NCI-H1092 treated with DMSO at 0.1 percent for 48 hours (cell line): ENCODE measurements around the gene CRTC3.
A peak's percentile ranks its signal among the peaks of the same experiment; 100 is the strongest.
"Not testable (repeated sequence)": the region's sequence is repeated elsewhere in the genome, so short reads cannot be mapped to it uniquely, and the experiment has no call there.

Experiments used
- DNase-seq: peaks from one replicate; lab custom pipeline; 2025; lab: John Stamatoyannopoulos, UW

The CRTC3 gene

DNA sequence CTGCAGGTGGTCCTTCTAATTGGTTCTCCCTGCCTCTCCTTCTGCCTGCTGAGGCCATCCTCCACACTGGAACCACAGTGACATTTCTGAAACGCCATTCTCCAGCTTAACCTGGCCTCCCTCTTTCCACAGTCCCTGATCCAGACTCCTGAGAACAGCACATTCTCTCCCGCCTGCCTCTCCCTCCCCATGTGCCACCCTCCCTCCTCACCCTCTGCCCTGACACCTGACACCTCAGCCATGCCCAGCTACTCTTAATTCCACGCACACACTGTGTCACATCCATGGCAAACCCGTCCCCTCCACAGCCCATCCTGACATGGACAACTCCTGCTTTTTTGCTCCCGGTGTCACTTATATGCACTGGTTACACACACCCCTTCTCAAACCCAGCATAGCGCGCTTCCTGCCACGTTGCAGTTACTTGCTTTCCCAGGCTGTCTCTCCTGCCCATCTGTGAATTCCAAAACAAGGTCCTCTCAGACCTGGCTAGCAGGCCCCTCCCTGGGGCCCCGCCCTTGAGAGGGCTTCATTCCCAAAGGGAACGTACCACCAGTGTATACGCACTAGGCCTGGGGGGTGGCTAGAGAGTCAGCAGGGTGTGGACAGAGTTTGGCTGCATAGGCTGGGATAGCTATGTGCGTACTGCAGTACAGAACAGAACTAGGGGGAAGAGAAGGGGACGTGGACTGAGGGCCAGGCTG lies 94.7 kb downstream of the CRTC3 start:
- DNase-seq = no peak

DNA sequence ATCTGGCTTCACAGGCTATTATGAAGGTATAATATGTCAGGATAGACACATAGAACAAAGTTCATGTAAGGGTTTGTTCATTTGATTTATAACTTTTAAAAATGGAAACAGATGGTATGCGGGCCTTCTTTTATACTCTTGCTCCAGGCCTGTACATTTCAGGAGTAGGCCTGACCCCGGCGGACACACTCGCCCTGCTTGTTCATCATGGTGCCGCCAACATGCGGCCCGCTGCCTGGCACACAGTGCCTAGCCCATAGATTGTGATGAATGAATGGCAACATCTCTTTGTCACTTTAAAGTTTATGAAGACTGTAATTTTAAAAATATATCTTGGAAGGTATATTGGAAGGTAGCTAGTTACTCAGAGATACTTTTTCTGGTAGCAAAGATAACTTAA lies 95.3 kb downstream of the CRTC3 start:
- no peak for DNase-seq

- DNase-seq = no peak
These were observed 99.5 kb downstream of the CRTC3 start for GRCh38 chr15:90629217-90629616.

DNA sequence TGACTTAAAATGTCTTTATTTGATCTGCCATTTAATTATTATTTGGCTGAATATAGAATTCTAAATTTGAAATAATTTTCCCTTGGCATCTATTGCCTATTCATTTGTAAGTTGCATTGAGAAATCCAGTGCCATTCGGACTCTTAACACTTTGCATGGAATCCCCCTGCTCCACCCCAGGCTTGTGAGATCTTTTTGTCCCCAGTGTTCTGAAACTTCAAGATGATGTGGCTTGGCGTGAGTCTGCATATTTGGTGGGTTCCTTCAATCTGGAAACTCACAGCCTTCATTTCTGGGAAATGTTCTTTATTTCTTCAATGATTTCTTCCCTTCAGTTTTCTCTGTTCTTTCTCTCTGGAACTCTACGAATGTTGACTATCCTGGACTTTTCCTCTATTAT lies 103.6 kb downstream of the CRTC3 start:
- no peak for DNase-seq

DNA sequence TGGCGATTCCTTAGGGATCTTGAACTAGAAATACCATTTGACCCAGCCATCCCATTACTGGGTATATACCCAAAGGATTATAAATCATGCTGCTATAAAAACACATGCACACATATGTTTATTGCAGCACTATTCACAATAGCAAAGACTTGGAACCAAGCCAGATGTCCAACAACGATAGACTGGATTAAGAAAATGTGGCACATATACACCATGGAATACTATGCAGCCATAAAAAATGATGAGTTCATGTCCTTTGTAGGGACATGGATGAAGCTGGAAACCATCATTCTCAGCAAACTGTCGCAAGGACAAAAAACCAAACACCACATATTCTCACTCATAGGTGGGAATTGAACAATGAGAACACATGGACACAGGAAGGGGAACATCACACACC lies 107.3 kb downstream of the CRTC3 start:
- DNase-seq = not testable (repeated sequence)

DNA sequence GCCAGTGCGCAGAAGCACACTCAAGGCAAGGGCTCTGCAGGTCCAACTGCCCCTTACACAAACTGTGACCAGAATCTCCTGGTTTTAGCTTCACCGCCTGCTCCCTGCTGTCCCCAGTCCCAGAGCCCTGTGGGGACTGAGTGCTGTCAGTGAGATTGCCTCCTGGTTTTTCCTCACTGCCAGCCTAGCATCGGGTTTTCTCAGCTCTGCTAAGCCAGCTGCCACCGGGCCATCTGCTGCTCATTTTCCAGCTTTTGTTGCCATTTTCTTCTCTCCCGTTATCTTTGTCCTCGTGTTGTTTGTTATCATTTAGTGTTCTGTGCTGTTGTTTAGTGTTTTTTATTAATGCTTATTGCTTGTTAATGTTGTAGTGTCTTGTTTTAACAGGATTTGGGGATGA lies 108.0 kb downstream of the CRTC3 start:
- peak; percentile 58 for DNase-seq

GRCh38 chr15:90638201-90638691 lies 108.5 kb downstream of the CRTC3 start:
- peak; percentile 70 for DNase-seq

- peak; percentile 46 for DNase-seq
These were observed 109.2 kb downstream of the CRTC3 start for GRCh38 chr15:90638963-90639362.

DNA sequence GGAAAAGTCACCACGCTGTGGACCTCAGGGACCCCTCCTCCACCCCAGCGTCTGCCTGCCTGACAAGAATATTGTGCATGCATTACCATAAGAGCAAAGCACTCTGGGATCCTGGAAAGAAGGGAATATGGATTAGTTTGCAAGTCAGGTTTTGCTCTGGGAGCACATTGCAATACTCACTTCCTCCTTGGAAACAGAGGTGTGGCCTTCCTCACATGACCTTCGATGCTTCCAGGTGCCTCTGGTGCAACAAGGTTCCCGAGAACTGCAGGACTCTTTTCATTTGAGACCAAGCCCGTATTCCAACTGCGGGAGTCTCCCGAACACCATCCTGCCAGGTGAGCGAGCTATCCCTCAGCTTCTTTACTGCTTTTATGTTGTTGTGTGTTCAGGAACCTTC lies 111.1 kb downstream of the CRTC3 start:
- DNase-seq = no peak

- no peak for DNase-seq
These were observed 112.1 kb downstream of the CRTC3 start for GRCh38 chr15:90641581-90642463.

DNA sequence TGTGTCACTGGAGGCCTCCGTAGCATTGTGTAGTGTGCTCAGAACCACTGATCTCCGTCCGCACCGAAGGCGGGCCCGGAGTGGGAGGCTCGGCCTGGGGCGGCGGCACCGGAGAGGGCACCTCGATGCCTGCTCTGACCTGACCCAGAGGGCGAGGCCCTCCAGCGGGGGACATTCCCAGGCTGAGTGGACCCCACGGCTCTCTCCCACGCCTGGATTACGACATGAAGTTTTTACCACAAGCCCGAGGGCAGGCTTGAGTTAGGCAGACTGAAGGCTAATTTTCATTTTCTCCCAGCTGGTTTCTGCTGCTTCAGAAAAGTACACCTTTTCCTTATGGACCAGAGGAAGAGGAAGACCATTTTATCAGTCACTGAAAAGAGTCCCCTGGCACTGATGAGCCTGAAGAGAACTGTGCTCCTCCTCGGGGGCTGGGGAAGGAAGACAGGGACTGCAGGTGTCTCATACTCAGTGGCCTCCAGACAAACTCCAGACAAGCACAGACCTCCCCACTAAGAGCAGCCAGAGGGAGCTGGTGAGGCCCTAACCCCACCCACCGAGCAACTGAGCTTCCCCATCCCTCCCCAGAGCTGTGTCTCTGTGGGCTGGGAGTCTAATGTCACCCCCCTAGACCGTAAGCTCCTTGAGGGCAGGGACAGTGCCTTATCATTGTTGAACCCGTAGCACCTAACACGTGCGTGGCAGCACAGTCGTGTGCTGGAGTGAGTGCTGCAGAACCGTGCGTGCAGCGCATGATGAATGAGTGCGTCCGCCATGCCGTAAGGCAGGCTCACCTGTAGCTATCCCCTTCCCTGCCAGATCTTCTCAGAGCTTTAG lies 113.0 kb downstream of the CRTC3 start:
- DNase-seq = no peak

GRCh38 chr15:90643301-90643632 lies 113.5 kb downstream of the CRTC3 start:
- no peak for DNase-seq

- DNase-seq = no peak
These were observed 114.8 kb downstream of the CRTC3 start for GRCh38 chr15:90644526-90644925.

DNA sequence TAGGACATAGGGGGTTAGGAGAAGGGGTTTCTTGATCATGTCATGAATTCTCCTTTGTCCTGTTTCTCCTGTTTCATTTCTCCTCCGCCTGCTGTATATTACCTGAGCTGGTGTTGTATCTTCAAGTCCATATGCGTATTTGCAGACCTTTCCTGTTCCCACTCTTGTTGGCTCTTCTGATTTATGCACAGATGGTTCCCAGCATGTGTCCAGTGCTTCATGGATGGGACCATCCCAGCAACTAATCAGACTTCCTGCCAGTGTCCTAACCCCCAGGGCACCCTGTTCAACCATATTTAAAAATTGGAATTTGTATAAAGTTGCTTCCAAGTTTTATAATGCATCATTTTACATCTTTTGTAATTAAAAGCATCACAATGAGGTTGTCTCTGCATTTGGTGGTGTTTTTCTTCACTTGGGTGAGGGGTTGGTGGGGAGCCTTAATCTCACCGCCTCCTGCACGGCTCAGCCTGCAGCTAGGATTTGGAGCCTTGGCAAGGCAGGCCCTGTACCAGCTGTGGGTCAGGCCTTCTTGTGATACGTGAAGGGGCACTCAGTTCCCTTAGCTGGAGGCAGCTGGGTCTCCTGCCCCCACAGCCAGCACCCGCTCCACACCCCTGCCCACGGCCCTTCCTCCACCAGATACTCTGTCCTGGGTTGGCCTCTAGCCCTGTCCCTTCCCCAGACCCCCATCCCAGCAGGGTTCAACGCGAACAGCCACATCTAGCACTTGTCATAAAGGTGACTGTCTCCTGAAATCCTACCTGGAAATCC lies 115.4 kb downstream of the CRTC3 start:
- DNase-seq = no peak

GRCh38 chr15:90645873-90646575 lies 116.3 kb downstream of the CRTC3 start:
- DNase-seq = no peak

GRCh38 chr15:90646662-90647305 lies 117.1 kb downstream of the CRTC3 start:
- DNase-seq = no peak

DNA sequence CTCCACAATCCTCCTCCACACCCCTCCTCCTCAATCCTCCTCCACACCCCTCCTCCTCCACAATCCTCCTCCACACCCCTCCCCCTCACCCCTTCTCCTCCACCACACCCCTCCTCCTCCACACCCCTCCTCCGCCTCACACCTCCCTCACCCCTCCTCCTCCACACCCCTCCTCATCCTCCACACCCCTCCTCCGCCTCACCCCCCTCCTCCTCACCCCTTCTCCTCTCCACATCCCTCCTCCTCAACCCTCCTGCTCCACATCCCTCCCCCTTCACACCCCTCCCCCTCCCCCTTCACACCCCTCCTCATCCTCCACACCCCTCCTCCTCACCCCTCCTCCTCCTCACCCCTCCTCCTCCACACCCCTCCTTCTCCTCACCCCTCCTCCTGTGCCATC lies 117.6 kb downstream of the CRTC3 start:
- DNase-seq = no peak

- peak; percentile 38 for DNase-seq
These were observed 118.7 kb downstream of the CRTC3 start for GRCh38 chr15:90648137-90649070.
